ENCODE results near the gene MARCHF5. TPM values are rescaled to one million over a fixed set of nuclear protein-coding genes. Genes with fewer than 3 reads are reported as not detected.

MARCHF5 gene
- total RNA-seq, 4 donors from 2014 or later, result 10.2 to 19.2 (median 14.1) TPM

- intact Hi-C loops (cut with DNase I; ENCODE audit: low total_unique reads), result no loop called here
Observed at GRCh38 chr10:92248566-92248965, 42.4 kb upstream of the MARCHF5 start.

GRCh38 chr10:92263396-92263795, 27.6 kb upstream of the MARCHF5 start:
- 95 to 98% methylated on average over 2 of the region's 2 CpGs for WGBS, 2 donors
- DNase-seq (ENCODE audit: low spot score in 2 of 2), result no peak
- H3K4me3 ChIP-seq (ENCODE audit: low read depth, poor library complexity, severe bottlenecking), result no peak overlapping the region
- intact Hi-C loops (cut with DNase I; ENCODE audit: low total_unique reads), result no loop called here
- TF ChIP-seq CTCF (IDR thresholded peaks at IDR 0.05) (no peak), POLR2A (IDR thresholded peaks at IDR 0.05) (no peak)

More at GRCh38 chr10:92248566-92248965, 42.4 kb upstream of the MARCHF5 start:
- H3K4me3 ChIP-seq (ENCODE audit: low read depth, poor library complexity, severe bottlenecking), result no peak overlapping the region
- no peak for DNase-seq (ENCODE audit: low spot score in 2 of 2)
- TF ChIP-seq CTCF (IDR thresholded peaks at IDR 0.05) (no peak), POLR2A (IDR thresholded peaks at IDR 0.05) (no peak)
- 88 to 97% methylated on average over 2 of the region's 2 CpGs for WGBS, 2 donors

GRCh38 chr10:92264249-92264648, 26.7 kb upstream of the MARCHF5 start:
- DNase-seq (ENCODE audit: low spot score in 2 of 2), result no peak
- WGBS, 2 donors, result 94% methylated on average over 2 of the region's 2 CpGs
- H3K4me3 ChIP-seq (ENCODE audit: low read depth, poor library complexity, severe bottlenecking), result no peak overlapping the region
- TF ChIP-seq POLR2A (IDR thresholded peaks at IDR 0.05) (no peak), CTCF (IDR thresholded peaks at IDR 0.05) (no peak)
- intact Hi-C loops (cut with DNase I; ENCODE audit: low total_unique reads), result no loop called here

- no peak for TF ChIP-seq CTCF (IDR thresholded peaks at IDR 0.05)
- TF ChIP-seq POLR2A (IDR thresholded peaks at IDR 0.05), result no peak
- 85 to 88% methylated on average over 2 of the region's 2 CpGs for WGBS, 2 donors
- H3K4me3 ChIP-seq (ENCODE audit: low read depth, poor library complexity, severe bottlenecking), result no peak overlapping the region
- no peak for DNase-seq (ENCODE audit: low spot score in 2 of 2)
- intact Hi-C loops (cut with DNase I; ENCODE audit: low total_unique reads), result no loop called here
Observed at GRCh38 chr10:92265687-92266258, 25.2 kb upstream of the MARCHF5 start.

- intact Hi-C loops (cut with DNase I; ENCODE audit: low total_unique reads), result no loop called here
Observed at GRCh38 chr10:92267343-92267742, 23.6 kb upstream of the MARCHF5 start.

More at GRCh38 chr10:92267343-92267742, 23.6 kb upstream of the MARCHF5 start:
- no peak for DNase-seq (ENCODE audit: low spot score in 2 of 2)
- no peak overlapping the region for H3K4me3 ChIP-seq (ENCODE audit: low read depth, poor library complexity, severe bottlenecking)
- TF ChIP-seq CTCF (IDR thresholded peaks at IDR 0.05) (no peak), POLR2A (IDR thresholded peaks at IDR 0.05) (no peak)

Data from lower leg skin (tissue), 4 donors.